IPS DF 6.9 (cell line): ENCODE data around the gene RPRM.
"Not testable (repeated sequence)": the region's sequence is repeated elsewhere in the genome, so short reads cannot be mapped to it uniquely, and the experiment has no call there.

Source experiments
- DNase-seq: peaks from one replicate; pipeline ENCODE4 v3.0.0-alpha.2; 2013; ENCODE audit warnings: low read depth, low spot score
- H3K27ac ChIP-seq: one replicate; pipeline ENCODE4 v1.5.1; 2013; ENCODE audit warnings: low read length, control low read depth
- H3K27me3 ChIP-seq: 2 replicates; pipeline ENCODE4 v1.6.1; 2013; ENCODE audit warnings: mild to moderate bottlenecking, low read length; ENCODE audit not compliant: control insufficient read depth, insufficient read depth
- H3K36me3 ChIP-seq: 2 replicates; pipeline ENCODE4 v1.6.1; 2013; ENCODE audit warnings: low read length; ENCODE audit not compliant: control insufficient read depth, insufficient read depth
- H3K4me1 ChIP-seq: 2 replicates; pipeline ENCODE4 v1.6.1; 2013; ENCODE audit warnings: low read length; ENCODE audit not compliant: control insufficient read depth, insufficient read depth
- H3K4me3 ChIP-seq: 2 replicates; pipeline ENCODE4 v1.5.1; 2013; ENCODE audit warnings: mild to moderate bottlenecking, low read length
- H3K9me3 ChIP-seq: 2 replicates; pipeline ENCODE4 v1.6.1; 2013; ENCODE audit warnings: low read length, inconsistent platforms; ENCODE audit not compliant: control insufficient read depth, insufficient read depth
- WGBS: extraction: QIAGEN DNeasy Blood & Tissue Kit; methylation state at CpG from one replicate; pipeline ENCODE4 v1.1.7; 2013; ENCODE audit warnings: mixed read lengths, missing lambda C conversion rate; ENCODE audit not compliant: insufficient read length, insufficient coverage; 5-methylcytosine and 5-hydroxymethylcytosine counted together

The RPRM gene

DNA sequence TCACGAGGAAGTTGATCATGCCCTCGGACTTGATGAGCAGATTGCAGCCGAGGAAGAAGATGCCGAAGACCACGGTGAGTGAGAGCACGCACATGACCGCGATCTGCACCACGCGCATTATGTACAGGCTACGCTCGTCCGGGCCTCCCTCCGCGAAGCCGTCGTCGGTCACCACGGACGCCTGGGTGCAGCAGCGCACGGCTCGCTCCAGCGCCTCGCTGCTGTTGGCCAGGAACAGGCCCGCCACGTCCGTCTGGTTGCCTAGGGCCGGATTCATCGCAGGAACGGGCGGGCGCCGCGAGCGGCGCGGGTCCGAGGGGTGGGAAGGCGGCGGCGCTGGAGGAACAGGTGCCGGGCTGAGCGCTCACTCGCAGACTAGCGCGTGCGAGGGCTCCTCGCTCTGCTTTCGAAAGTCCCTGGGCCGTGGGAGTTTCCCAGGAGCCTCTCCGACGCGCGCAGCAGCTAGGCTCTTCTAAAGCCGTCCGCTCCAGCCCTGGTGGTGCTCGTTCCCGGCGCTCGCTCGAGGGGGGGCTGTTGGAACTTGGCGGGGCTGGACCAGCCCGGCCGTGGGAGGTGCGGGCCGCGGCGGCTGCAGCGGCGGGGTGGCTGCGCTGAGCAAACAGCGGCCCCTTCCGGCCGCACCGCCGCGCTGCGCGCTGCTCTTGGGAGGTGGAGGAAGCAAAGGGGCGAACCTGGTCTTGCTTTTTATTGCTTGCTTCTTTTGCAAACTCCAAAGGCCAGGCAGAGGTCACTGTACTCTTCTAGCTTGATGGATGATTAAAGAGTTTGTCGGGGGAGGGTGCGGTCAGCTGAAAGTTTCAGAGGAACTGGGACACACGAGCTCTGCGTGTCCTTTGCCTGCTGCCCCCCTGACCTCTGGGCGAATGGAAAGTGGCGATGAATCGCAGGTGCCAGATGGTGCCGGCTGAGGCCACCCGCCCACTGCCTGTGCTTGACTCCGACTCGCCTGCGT is at the start of gene RPRM:
RPRM (minus strand) TSS at position 474 of the 973 bp plus-strand sequence; CDS start at position 277, 197 bp downstream.
- H3K4me3 ChIP-seq = peak within 1 kb of the TSS; percentile 65
- no peaks in the 10 kb centered on the region for H3K27me3 ChIP-seq
- WGBS = no CpG with 5 or more reads among the region's 93 CpGs
- H3K36me3 ChIP-seq = no peaks in the 10 kb centered on the region
- peaks cover 2% of the 10 kb centered on the region for H3K4me1 ChIP-seq
- no peak for DNase-seq
- no peaks in the 10 kb centered on the region for H3K9me3 ChIP-seq
- H3K27ac ChIP-seq = no peak within 1 kb of the TSS

DNA sequence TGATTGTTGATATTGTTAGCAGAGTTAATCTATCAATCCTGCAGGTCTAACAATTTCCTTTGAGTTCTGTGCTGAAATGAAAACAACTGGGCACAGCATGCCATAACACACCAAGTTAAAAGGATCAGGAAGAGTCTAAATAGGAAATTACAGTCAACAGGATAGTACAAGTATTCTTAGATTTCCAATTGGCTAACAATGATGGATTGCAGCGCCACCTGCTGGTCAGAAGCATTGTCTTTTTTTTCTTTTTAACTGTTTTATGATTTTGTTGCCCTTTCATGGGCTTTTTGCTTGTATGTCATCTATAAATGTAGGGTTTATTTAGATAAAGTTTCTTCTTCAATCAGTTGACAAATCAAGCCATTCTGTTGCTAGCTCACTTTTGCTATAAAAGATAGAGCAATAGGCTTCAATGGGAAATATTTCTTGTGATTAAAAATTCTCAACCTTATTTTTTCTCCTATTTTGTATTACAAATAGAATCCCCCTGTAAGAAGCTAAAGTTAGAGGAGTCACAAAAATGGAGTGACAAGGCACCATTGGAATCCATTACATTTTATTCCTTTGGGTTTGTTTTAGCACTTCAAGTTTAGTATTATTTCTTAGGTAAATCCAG is 40.8 kb upstream of the RPRM start:
- Histone ChIP-seq H3K27ac (no peak overlapping the region), H3K4me3 (no peak overlapping the region), H3K36me3 (no peaks in the 10 kb centered on the region), H3K9me3 (no peaks in the 10 kb centered on the region), H3K4me1 (no peaks in the 10 kb centered on the region), H3K27me3 (no peaks in the 10 kb centered on the region)
- no CpG with 5 or more reads among the region's 1 CpG for WGBS
- DNase-seq = no peak

DNA sequence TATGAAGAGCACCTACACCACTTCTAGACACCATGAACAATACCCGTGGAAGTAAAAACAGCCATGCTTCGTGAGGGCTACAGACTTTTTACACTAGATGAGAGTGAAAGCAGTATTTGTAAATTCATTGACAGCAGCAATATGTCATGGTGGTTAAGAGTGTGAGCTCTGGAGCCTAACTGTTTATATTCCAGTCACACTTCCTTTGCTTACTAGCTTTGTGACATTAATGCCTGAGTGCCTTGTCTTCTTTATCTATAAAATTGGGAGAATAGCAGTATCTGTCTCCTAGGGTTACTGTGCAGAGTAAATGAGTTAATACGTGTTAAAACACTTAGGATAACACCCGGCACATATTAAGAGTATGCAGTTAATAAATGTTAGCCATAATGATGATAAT is 33.8 kb upstream of the RPRM start:
- Histone ChIP-seq H3K4me3 (no peak overlapping the region), H3K4me1 (no peaks in the 10 kb centered on the region), H3K27ac (no peak overlapping the region), H3K27me3 (no peaks in the 10 kb centered on the region), H3K9me3 (no peaks in the 10 kb centered on the region), H3K36me3 (no peaks in the 10 kb centered on the region)
- whole genome bisulfite sequencing = no CpG with 5 or more reads among the region's 4 CpGs
- no peak for DNase-seq

DNA sequence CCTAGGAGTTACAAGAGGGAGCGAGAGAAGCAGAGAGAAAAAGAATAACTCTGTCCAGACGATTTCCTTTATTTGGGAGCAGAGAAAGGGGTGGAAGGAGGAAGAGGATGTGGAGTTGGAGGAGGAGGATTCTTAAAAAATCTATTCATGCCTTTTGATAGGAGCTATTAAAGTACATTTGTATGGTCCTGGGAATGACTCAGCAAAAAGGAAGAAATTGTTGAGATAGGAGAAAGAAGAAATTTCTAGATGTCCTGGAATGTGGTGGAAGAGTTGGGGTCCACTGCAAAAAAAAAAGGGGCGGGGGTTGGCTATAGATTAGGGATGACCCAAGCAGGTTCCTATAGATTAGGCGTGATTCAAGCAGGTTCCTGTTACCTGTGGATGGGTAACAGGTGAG is 32.4 kb upstream of the RPRM start:
- Histone ChIP-seq H3K36me3 (no peaks in the 10 kb centered on the region), H3K9me3 (no peaks in the 10 kb centered on the region), H3K27me3 (no peaks in the 10 kb centered on the region), H3K4me3 (no peak overlapping the region), H3K27ac (no peak overlapping the region), H3K4me1 (no peaks in the 10 kb centered on the region)
- DNase-seq = no peak
- no CpG with 5 or more reads among the region's 4 CpGs for WGBS

GRCh38 chr2:153509133-153509532 is 30.6 kb upstream of the RPRM start:
- no peaks in the 10 kb centered on the region for H3K9me3 ChIP-seq
- no peak overlapping the region for H3K4me3 ChIP-seq
- WGBS = no CpG with 5 or more reads among the region's 15 CpGs
- H3K4me1 ChIP-seq = no peaks in the 10 kb centered on the region
- no peak for DNase-seq
- H3K36me3 ChIP-seq = no peaks in the 10 kb centered on the region
- H3K27me3 ChIP-seq = no peaks in the 10 kb centered on the region
- no peak overlapping the region for H3K27ac ChIP-seq

- not testable (repeated sequence) for DNase-seq, H3K27me3 ChIP-seq, H3K27ac ChIP-seq
Measured at GRCh38 chr2:153506499-153506898, 27.9 kb upstream of the RPRM start.

DNA sequence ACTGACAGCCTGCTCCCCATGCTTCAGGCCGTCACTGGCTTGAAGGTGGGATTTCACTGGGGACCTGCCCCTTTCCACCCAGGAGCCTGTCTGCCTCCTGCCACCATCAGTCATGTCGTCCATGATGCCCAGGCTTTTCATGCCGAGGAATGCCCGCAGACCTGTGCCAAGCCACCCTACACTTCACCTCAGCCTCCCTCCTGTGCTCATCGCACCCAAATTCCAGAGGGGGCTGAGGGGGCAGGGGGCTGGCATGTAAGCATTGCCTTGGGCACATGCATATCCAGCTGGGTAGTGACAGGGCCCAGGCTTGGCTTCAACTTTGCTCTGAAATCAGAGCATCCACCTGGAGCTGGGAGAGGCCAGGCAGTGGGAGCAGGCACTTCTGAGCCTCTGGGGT is 20.9 kb upstream of the RPRM start:
- no CpG with 5 or more reads among the region's 5 CpGs for WGBS
- H3K27me3 ChIP-seq = no peaks in the 10 kb centered on the region
- no peak overlapping the region for H3K27ac ChIP-seq
- no peak for DNase-seq
- H3K9me3 ChIP-seq = no peaks in the 10 kb centered on the region
- no peak overlapping the region for H3K4me3 ChIP-seq
- no peaks in the 10 kb centered on the region for H3K36me3 ChIP-seq
- H3K4me1 ChIP-seq = no peaks in the 10 kb centered on the region

More at GRCh38 chr2:153506499-153506898, 27.9 kb upstream of the RPRM start:
- H3K9me3 ChIP-seq, H3K4me1 ChIP-seq, H3K36me3 ChIP-seq, H3K4me3 ChIP-seq: not testable (repeated sequence)

DNA sequence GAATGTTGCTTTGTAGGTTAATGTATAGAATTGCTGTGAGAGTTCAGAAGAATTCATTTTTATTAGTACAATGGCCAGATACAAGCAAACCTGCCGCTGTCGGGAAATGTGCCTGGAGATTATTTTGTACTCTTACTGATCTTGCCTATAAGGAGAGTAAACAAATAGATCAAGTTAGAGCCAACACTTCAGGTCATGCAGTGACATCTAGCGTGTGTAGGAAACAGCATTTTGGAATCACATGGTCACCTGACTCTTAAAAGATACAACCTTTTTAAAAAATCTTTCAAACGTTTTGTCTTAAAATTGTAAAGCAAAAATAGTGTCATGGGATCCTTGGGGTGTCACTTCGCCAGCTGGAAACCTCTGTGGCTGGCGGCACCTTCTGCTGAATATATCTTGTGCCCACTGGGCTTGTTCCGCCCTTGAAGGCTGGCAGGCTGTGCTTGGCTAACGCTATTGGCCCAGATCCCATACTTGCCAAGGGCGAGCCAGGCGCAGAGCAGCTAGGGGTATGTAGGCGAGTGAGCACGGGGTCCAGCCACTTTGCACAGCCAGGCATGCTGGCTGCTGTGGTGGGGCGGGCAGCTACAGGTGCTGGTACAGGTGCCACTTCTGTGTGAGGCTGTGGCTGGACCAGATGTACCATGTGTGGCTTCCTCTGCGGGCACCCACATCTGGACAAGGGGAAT is 19.5 kb upstream of the RPRM start:
- WGBS = no CpG with 5 or more reads among the region's 14 CpGs
- Histone ChIP-seq H3K36me3 (no peaks in the 10 kb centered on the region), H3K27me3 (no peaks in the 10 kb centered on the region), H3K4me1 (no peaks in the 10 kb centered on the region), H3K4me3 (no peak overlapping the region), H3K9me3 (no peaks in the 10 kb centered on the region), H3K27ac (no peak overlapping the region)
- no peak for DNase-seq

GRCh38 chr2:153495725-153496124 is 17.2 kb upstream of the RPRM start:
- Histone ChIP-seq H3K27me3 (no peaks in the 10 kb centered on the region), H3K4me1 (no peaks in the 10 kb centered on the region), H3K36me3 (no peaks in the 10 kb centered on the region), H3K4me3 (no peak overlapping the region), H3K9me3 (no peaks in the 10 kb centered on the region), H3K27ac (no peak overlapping the region)
- WGBS = no CpG with 5 or more reads among the region's 1 CpG
- no peak for DNase-seq

DNA sequence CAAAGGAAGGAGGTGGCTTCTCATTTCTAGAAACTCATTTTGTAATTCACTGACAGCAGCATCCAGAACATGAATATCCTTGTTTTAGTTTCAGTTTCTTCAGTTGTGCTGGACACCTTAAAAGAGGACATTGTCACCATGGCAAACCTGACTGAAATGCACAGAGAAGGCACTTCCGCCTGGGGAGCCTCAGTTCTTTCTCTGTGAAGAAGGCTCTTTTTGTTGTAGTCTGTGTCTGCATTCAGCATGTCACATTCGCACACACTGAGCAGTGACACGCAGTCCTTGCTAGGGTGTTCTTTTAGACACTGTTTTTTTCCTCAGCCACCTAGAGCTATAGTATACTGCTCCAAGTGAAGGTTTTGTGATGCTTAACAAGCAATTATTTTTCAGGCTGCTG is 9.5 kb upstream of the RPRM start:
- peaks cover 4% of the 10 kb centered on the region; the same call in 1 of the 2 replicates for H3K4me1 ChIP-seq
- no CpG with 5 or more reads among the region's 3 CpGs for WGBS
- no peaks in the 10 kb centered on the region for H3K27me3 ChIP-seq
- no peaks in the 10 kb centered on the region for H3K36me3 ChIP-seq
- DNase-seq = no peak
- no peak overlapping the region for H3K4me3 ChIP-seq
- H3K27ac ChIP-seq = no peak overlapping the region
- no peaks in the 10 kb centered on the region for H3K9me3 ChIP-seq
